Karpas-422 (cell line): ENCODE results near the gene SLC3A2. TPM values are rescaled to one million over a fixed set of nuclear protein-coding genes. Genes with fewer than 3 reads are reported as not detected.

Experiments used
- DNase-seq: peaks from one replicate; pipeline ENCODE4 v3.0.0-alpha.2; 2015
- H2AFZ ChIP-seq: fragments of 200-600 bp; sonication (generic); 2 replicates; pipeline ENCODE4 v1.6.1; 2014; ENCODE audit warnings: antibody characterized with exemption, low read length, mixed read lengths
- H3K27ac ChIP-seq: fragments of 200-600 bp; sonication (generic); 2 replicates; pipeline ENCODE4 v1.5.1; 2014; ENCODE audit warnings: mild to moderate bottlenecking, low read length, moderate library complexity
- H3K27me3 ChIP-seq: fragments of 200-600 bp; sonication (generic); 2 replicates; pipeline ENCODE4 v1.6.1; 2014; ENCODE audit warnings: low read length, mixed read lengths
- H3K36me3 ChIP-seq: fragments of 200-600 bp; sonication (generic); 2 replicates; pipeline ENCODE4 v1.6.1; 2014; ENCODE audit warnings: low read length, mixed read lengths; ENCODE audit not compliant: insufficient read depth
- H3K4me1 ChIP-seq: fragments of 200-600 bp; sonication (generic); 2 replicates; pipeline ENCODE4 v1.6.1; 2014; ENCODE audit warnings: mild to moderate bottlenecking, low read length, mixed read lengths
- H3K4me2 ChIP-seq: fragments of 200-600 bp; sonication (generic); 2 replicates; pipeline ENCODE4 v1.6.1; 2014; ENCODE audit warnings: low read length, low read depth, mild to moderate bottlenecking; ENCODE audit not compliant: poor library complexity, severe bottlenecking
- H3K4me3 ChIP-seq: fragments of 200-600 bp; sonication (generic); 2 replicates; pipeline ENCODE4 v1.5.1; 2014; ENCODE audit warnings: mild to moderate bottlenecking, antibody characterized with exemption, low read length, mixed read lengths
- H3K79me2 ChIP-seq: fragments of 200-600 bp; sonication (generic); 2 replicates; pipeline ENCODE4 v1.6.1; 2014; ENCODE audit warnings: mild to moderate bottlenecking, low read length, mixed read lengths
- H3K9ac ChIP-seq: fragments of 200-600 bp; sonication (generic); 2 replicates; pipeline ENCODE4 v1.6.0; 2014; ENCODE audit warnings: low read length
- H3K9me2 ChIP-seq: fragments of 200-600 bp; sonication (generic), shearing (Covaris generic); replicated peaks from 2 replicates; pipeline ENCODE4 v1.6.0; 2014; ENCODE audit warnings: mild to moderate bottlenecking, low read length, moderate library complexity; ENCODE audit not compliant: insufficient read depth
- H3K9me3 ChIP-seq: fragments of 300-700, 200-600 bp; sonication (generic); 2 replicates; pipeline ENCODE4 v1.6.1; 2014; ENCODE audit warnings: low read length, mixed read lengths
- H4K20me1 ChIP-seq: fragments of 200-600 bp; sonication (generic); 2 replicates; pipeline ENCODE4 v1.6.1; 2014; ENCODE audit warnings: mild to moderate bottlenecking, antibody characterized with exemption, low read length, low read depth; ENCODE audit not compliant: insufficient read depth
- total RNA-seq: library from RNA; depleted of rRNA; stranded (reverse); fragments of >200 nt; shearing (Covaris generic); gene quantifications from 2 replicates; pipeline ENCODE4 v1.2.3, GENCODE V29; 2014; ENCODE audit warnings: low replicate concordance

Gene SLC3A2
- total RNA-seq, 1 experiment from 2014 or later = 167 TPM

DNA sequence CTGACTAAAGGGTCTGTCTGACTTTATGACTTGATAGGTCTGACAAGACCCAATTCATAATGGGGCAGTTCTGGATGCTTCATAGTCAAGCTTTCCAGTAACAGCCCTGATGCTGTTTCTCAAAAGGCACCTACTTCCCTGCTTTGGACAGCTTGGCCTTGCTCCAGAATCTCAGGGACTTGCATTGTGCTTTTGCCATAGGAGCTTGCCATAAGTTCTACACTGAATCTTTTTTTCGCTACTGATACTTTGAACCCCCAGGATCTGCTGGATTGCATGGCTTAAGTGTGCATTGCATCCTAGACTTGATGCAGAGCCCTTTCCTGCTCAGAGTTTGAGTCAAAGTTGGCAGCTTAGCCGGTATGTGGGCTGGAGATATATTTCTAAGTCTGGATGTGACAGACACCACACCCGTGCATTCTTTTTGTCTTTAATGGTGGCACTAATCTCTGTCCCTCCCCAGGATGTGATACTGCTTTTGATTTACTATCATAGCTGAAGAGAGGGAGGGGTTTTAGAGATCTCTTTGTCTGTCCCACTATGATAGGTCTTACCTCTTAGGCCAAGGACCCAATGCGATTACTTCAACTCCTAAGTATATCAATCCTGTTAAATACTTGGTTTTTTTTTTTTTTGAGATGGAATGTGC, 16.9 kb upstream of the SLC3A2 start:
- Histone ChIP-seq H3K27ac (peak overlapping the region; percentile 85; the same call in 1 of the 2 replicates), H3K4me1 (peaks cover 43% of the 10 kb centered on the region), H4K20me1 (peaks cover 12% of the 10 kb centered on the region; the same call in 1 of the 2 replicates), H3K4me3 (no peak overlapping the region), H3K4me2 (no peak overlapping the region), H3K36me3 (peaks cover 22% of the 10 kb centered on the region; the same call in 1 of the 2 replicates), H3K9me3 (no peaks in the 10 kb centered on the region), H2AFZ (no peak overlapping the region), H3K9me2 (no peaks in the 10 kb centered on the region), H3K79me2 (peaks cover 80% of the 10 kb centered on the region), H3K27me3 (no peaks in the 10 kb centered on the region), H3K9ac (no peak overlapping the region)
- peak; percentile 37 for DNase-seq

DNA sequence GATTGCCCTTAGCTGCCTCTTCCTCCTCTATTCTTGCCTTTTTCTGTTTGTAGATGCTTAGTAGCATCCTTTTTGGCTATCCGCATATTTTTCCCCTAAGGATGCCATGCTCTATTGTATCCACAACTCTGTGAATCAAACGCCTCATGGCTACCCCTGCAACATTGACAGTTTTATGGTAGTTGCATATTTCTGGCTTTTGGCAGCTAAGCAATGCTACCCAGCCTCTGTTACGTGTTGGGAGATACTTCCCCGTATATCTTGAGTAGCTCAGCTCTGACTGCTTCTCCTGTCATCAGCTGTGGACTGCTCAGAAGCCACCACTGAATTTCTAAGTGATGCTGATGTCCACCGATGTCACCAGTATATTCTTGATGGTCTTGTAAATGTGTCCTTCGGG, 15.1 kb upstream of the SLC3A2 start:
- Histone ChIP-seq H3K9ac (no peak overlapping the region), H3K9me2 (no peaks in the 10 kb centered on the region), H3K9me3 (no peaks in the 10 kb centered on the region), H4K20me1 (peaks cover 12% of the 10 kb centered on the region; the same call in 1 of the 2 replicates), H3K27me3 (no peaks in the 10 kb centered on the region), H3K27ac (no peak overlapping the region), H3K36me3 (peaks cover 22% of the 10 kb centered on the region; the same call in 1 of the 2 replicates), H2AFZ (no peak overlapping the region), H3K79me2 (peaks cover 84% of the 10 kb centered on the region), H3K4me2 (no peak overlapping the region), H3K4me1 (peaks cover 28% of the 10 kb centered on the region), H3K4me3 (no peak overlapping the region)
- DNase-seq = peak; percentile 34

DNA sequence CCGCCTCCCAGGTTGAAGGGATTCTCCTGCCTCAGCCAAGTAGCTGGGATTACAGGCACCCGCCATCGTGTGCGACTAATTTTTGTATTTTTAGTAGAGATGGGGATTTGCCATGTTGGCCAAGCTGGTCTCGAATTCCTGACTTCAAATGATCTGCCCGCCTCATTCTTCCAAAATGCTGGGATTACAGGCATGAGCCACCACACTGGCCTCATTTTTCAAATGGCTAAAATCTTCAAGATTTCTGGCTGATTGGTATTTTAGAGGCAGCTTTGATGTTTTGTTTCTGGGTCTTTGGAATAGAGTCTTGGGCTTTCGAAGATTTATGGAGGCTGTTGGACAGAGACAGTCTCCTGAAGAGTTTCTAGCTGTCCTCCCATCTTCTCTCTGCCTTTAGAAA, 5.8 kb upstream of the SLC3A2 start:
- H3K27ac ChIP-seq = no peak overlapping the region
- no peaks in the 10 kb centered on the region for H3K9me3 ChIP-seq
- H3K4me2 ChIP-seq = no peak overlapping the region
- peaks cover 42% of the 10 kb centered on the region for H3K79me2 ChIP-seq
- H3K9me2 ChIP-seq = no peaks in the 10 kb centered on the region
- peaks cover 14% of the 10 kb centered on the region; the same call in 1 of the 2 replicates for H3K36me3 ChIP-seq
- no peak overlapping the region for H3K4me3 ChIP-seq
- no peak overlapping the region for H2AFZ ChIP-seq
- H3K9ac ChIP-seq = no peak overlapping the region
- no peaks in the 10 kb centered on the region for H4K20me1 ChIP-seq
- no peak for DNase-seq
- H3K4me1 ChIP-seq = peaks cover 6% of the 10 kb centered on the region
- H3K27me3 ChIP-seq = no peaks in the 10 kb centered on the region

DNA sequence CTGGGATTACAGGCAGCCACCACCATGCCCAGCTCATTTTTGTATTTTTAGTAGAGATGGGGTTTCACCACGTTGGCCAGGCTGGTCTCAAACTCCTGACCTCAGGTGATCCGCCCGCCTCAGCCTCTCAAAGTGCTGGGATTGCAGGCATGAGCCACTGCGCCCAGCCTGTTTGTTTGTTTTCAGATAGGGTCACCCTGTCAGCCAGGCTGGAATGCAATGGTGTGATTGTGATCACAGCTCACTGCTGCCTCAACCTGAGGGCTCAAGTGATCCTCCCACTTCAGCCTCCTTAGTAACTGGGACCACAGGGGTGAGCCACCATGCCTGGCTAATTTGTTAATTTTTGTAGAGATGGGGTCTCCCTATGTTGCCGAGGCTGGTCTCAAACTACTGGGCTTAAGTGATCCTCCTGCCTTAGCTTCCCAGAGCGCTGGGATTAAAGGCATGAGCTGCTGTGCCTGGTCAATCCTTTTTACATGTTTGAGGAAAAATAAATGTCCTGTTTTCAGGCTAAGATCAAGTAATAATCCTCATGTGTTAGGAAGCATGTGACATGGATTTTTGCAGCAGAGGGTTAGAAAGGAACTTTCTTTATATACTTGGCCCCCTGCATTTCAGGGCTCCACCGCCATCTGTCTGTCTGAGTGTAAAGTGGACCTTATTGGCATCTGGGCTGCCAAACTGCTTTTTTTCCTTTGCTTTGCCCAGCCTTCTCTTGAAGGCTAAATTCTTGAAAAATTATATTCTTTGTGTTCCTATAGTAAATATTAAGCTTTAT, 4.8 kb upstream of the SLC3A2 start:
- peaks cover 14% of the 10 kb centered on the region for H3K4me1 ChIP-seq
- H3K27me3 ChIP-seq = no peaks in the 10 kb centered on the region
- H4K20me1 ChIP-seq = no peaks in the 10 kb centered on the region
- H2AFZ ChIP-seq = no peak overlapping the region
- no peaks in the 10 kb centered on the region for H3K9me3 ChIP-seq
- H3K27ac ChIP-seq = no peak overlapping the region
- no peak overlapping the region for H3K4me2 ChIP-seq
- H3K9me2 ChIP-seq = no peaks in the 10 kb centered on the region
- DNase-seq = peak; percentile 40
- H3K36me3 ChIP-seq = peaks cover 14% of the 10 kb centered on the region; the same call in 1 of the 2 replicates
- H3K4me3 ChIP-seq = no peak overlapping the region
- peaks cover 38% of the 10 kb centered on the region for H3K79me2 ChIP-seq
- no peak overlapping the region for H3K9ac ChIP-seq

DNA sequence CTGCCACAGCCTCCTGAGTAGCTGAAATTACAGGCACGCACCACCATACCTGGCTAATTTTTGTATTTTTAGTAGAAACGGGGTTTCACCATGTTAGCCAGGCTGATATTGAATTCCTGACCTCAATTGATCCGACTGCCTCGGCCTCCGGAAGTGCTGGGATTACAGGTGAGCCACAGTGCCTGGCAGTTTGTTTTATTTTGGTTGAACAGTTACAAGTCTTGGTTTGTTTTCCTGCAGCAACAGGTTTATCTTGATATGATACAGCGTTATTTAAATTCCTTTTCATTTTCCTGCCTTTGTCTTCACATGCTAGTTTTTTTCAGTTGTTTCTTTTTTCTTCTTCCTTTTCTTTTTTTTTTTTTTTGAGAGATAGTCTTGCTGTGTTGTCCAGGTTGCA, 4.0 kb upstream of the SLC3A2 start:
- Histone ChIP-seq H4K20me1 (no peaks in the 10 kb centered on the region), H3K36me3 (peaks cover 14% of the 10 kb centered on the region; the same call in 1 of the 2 replicates), H3K4me1 (peaks cover 16% of the 10 kb centered on the region), H3K79me2 (peaks cover 42% of the 10 kb centered on the region), H3K9ac (no peak overlapping the region), H3K9me2 (no peaks in the 10 kb centered on the region), H3K4me3 (no peak overlapping the region), H3K9me3 (no peaks in the 10 kb centered on the region), H2AFZ (no peak overlapping the region), H3K4me2 (no peak overlapping the region), H3K27ac (no peak overlapping the region), H3K27me3 (no peaks in the 10 kb centered on the region)
- no peak for DNase-seq

DNA sequence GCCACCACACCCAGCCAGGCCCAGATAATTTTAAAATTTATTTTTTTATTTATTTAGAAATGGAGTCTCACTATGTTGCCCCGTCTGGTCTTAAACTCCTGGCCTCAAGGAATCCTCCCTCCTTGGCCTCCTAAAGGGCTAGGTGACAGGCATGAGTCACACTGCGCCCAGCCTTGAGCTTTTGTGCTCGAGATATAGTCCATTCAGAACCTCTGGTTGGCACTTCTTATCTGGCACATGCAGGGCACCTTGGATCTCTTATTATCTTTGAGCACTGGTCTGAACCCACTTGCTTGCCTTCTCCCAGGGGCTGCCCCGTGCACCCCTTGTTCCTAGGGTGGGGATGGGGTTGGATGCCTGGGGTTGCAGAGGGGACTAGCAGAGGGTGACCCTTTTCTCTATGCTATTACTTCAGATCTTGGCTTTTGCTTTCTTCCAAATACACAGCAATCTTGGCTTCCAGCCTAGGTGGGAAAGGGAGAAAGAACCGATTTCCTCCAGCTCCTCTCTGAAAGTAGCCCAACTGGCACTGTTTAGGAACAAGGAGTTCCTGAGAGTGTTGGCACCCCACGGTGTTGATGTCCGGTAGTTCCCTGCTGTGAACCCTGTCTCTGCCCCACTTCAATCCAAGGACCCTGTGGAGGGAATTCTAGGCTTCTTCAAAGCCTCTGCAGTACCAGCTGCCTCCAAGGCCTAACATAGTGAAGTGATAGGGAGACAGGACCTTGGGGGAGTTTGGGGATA, 1.3 kb upstream of the SLC3A2 start:
- Histone ChIP-seq H3K9me2 (no peaks in the 10 kb centered on the region), H2AFZ (no peak overlapping the region), H3K9ac (peak overlapping the region; percentile 89), H4K20me1 (no peaks in the 10 kb centered on the region), H3K79me2 (peaks cover 44% of the 10 kb centered on the region), H3K4me1 (peaks cover 31% of the 10 kb centered on the region), H3K4me2 (peak overlapping the region; percentile 96), H3K27me3 (no peaks in the 10 kb centered on the region), H3K36me3 (peaks cover 37% of the 10 kb centered on the region), H3K27ac (peak overlapping the region; percentile 89), H3K9me3 (no peaks in the 10 kb centered on the region), H3K4me3 (peak overlapping the region; percentile 73; the same call in 1 of the 2 replicates)
- DNase-seq = peak; percentile 39

DNA sequence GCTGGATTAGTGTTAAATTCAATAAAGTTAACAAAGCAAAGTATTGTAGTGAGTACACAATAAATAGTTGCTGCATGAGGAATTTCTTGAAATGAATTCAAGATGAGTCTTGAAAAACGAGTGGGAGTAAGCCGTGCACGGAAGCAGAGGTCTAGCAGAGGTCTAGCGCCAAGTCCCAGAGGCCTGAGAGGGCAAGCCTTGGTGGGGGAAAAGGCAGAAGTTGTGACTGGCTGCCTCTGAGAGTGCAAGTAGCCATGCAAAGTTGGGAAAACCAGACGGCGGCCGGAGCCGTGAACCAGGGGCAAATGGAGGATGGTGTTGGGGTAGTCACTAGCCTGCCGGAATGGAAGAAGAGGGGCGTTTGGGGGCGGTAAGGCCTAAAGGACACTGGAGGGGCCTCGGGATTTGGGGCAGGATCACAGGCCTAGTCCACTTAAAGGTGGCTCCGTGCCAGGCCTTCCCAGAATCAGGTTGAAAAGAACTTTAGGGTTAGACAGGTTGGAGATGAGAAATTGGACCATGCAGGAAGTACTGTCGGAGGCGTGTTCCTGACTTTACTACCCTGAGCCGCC, 379 bp upstream of the SLC3A2 start:
- peak overlapping the region; percentile 73 for H3K4me3 ChIP-seq
- peak overlapping the region; percentile 89 for H3K27ac ChIP-seq
- peaks cover 40% of the 10 kb centered on the region for H3K36me3 ChIP-seq
- H3K79me2 ChIP-seq = peaks cover 35% of the 10 kb centered on the region
- H3K4me1 ChIP-seq = peaks cover 31% of the 10 kb centered on the region
- peak; percentile 66 for DNase-seq
- peaks cover 4% of the 10 kb centered on the region; the same call in 1 of the 2 replicates for H4K20me1 ChIP-seq
- H3K9me2 ChIP-seq = no peaks in the 10 kb centered on the region
- peak overlapping the region; percentile 96 for H3K4me2 ChIP-seq
- H2AFZ ChIP-seq = no peak overlapping the region
- no peaks in the 10 kb centered on the region for H3K27me3 ChIP-seq
- H3K9ac ChIP-seq = peak overlapping the region; percentile 89
- no peaks in the 10 kb centered on the region for H3K9me3 ChIP-seq
